ENCODE data around the gene SLC47A1.

DNA sequence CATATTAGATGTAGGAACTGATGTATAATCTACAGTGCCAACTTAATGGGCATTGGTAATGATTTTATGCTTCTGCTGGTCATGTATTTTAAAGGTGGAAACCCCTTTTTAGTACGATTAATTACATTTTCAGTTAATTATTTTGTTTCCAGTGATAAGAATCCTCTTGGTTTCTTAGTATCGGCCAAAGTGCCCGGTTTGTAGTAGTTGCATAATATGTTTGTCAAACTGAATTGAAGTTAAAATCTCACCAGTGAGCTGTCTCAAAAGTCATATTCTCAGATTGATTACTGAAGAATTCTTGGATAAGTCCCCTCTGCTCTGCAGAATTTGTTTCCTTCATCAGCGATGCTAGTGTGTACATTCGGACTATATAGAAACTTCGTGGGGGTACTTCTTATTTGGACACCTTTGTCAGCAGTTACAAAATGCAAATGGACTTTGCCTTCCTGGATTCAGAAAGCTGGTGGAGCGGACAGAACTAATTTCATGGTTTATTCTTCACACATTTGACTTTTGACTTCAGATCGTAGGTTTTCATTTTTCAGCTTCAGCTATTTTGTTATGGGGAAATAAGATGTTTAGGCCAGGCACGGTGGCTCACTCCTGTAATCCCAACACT lies 28.2 kb downstream of the SLC47A1 start:
- no peak for TF ChIP-seq POLR2A (IDR thresholded peaks at IDR 0.05; ENCODE audit: low read length)
- no peak for TF ChIP-seq GATA1 (IDR thresholded peaks at IDR 0.05; ENCODE audit: low read depth, low read length)
